HFFc6 (cell line): ENCODE results near the gene ADM5. TPM values are rescaled to one million over a fixed set of nuclear protein-coding genes. Genes with fewer than 3 reads are reported as not detected.

Experiments used
- DNase-seq: peaks from one replicate; pipeline ENCODE4 v3.0.0-alpha.2; 2018
- H3K27ac Mint-ChIP-seq: 2 replicates; pipeline ENCODE4 v1.8.0; 2020; ENCODE audit warnings: mild to moderate bottlenecking, mixed read lengths
- H3K27me3 Mint-ChIP-seq: 2 replicates; pipeline ENCODE4 v1.8.0; 2021; ENCODE audit warnings: mild to moderate bottlenecking, moderate library complexity, mixed read lengths; ENCODE audit not compliant: insufficient read depth
- H3K36me3 Mint-ChIP-seq: 2 replicates; pipeline ENCODE4 v1.8.0; 2021; ENCODE audit warnings: low read depth, mixed read lengths
- H3K4me1 Mint-ChIP-seq: 2 replicates; pipeline ENCODE4 v1.8.0; 2020; ENCODE audit warnings: low read depth, mixed read lengths
- H3K4me3 Mint-ChIP-seq: 2 replicates; pipeline ENCODE4 v1.8.0; 2020; ENCODE audit warnings: mild to moderate bottlenecking, moderate library complexity, mixed read lengths
- H3K9me3 Mint-ChIP-seq: 2 replicates; pipeline ENCODE4 v1.8.0; 2020; ENCODE audit warnings: mild to moderate bottlenecking, mixed read lengths
- total RNA-seq, 6 experiments: library from RNA; stranded (reverse); fragmentation: NEBNext Ultra II Directional; extraction: Animal tissue kit (Norgen Biotek cat#: 25700); gene quantifications; 2 replicates in 1 of 6; 3 replicates in 5 of 6; pipeline ENCODE4 v1.2.3, GENCODE V29; 2021
- TF ChIP-seq, protein P1 (sequence below): fragments of 200-600 bp; sonication (generic); IDR thresholded peaks from 2 replicates; pipeline ENCODE4 v1.5.0; 2021; ENCODE audit warnings: antibody characterized with exemption, mild to moderate bottlenecking

Gene ADM5
- total RNA-seq, 6 experiments from 2014 or later: 0.74 to 0.99 (median 0.87) TPM

DNA sequence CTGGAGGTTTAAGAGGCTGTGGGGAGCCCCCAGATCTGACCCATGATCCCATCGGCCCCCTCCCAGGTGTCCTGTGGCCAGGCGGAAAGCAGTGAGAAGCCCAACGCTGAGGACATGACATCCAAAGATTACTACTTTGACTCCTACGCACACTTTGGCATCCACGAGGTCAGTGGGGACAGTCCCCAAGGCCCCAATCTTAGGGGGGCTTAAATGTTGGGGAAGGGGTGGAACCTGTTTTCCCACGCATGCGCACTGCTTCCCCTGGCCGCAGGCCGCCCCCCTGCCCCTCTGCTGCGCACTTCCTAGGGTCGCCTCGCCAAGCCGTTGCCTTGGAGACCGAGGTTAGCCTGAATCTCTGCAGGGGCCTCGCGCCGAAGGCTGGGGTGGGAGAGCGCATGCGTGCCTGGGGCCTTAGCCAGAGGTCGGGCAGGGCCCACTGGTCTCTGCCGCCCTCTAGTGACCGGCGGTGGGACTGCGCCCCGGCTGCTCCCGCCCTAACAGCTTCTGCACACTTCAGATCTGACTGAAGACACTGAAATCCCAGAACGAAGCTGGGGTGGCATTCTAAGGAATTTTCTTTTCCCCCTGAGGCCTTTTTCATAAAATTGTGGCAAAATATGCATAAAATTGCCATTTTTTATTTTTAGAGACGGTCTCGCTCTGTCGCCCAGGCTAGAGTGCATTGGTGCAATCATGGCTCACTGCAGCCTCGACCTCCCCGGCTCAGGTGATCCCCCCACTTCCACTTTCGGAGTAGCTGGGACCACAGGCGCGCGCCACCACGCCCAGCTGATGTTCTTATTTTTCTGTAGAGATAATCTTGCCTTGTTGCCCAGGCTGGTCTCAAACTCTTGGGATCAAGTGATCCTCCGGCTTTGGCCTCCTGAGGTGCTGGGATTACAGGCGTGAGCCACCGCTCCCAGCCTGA is 8.7 kb upstream of the ADM5 start:
- peak; percentile 61 for DNase-seq
- Mint-ChIP-seq H3K27ac (peak overlapping the region; percentile 52; the same call in 1 of the 2 replicates), H3K9me3 (no peaks in the 10 kb centered on the region), H3K27me3 (peaks cover 9% of the 10 kb centered on the region), H3K4me3 (peak overlapping the region; percentile 17), H3K36me3 (peaks cover 10% of the 10 kb centered on the region; the same call in 1 of the 2 replicates), H3K4me1 (peaks cover 31% of the 10 kb centered on the region)
- TF ChIP-seq, protein P1, sequence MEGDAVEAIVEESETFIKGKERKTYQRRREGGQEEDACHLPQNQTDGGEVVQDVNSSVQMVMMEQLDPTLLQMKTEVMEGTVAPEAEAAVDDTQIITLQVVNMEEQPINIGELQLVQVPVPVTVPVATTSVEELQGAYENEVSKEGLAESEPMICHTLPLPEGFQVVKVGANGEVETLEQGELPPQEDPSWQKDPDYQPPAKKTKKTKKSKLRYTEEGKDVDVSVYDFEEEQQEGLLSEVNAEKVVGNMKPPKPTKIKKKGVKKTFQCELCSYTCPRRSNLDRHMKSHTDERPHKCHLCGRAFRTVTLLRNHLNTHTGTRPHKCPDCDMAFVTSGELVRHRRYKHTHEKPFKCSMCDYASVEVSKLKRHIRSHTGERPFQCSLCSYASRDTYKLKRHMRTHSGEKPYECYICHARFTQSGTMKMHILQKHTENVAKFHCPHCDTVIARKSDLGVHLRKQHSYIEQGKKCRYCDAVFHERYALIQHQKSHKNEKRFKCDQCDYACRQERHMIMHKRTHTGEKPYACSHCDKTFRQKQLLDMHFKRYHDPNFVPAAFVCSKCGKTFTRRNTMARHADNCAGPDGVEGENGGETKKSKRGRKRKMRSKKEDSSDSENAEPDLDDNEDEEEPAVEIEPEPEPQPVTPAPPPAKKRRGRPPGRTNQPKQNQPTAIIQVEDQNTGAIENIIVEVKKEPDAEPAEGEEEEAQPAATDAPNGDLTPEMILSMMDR: peak; percentile 100

DNA sequence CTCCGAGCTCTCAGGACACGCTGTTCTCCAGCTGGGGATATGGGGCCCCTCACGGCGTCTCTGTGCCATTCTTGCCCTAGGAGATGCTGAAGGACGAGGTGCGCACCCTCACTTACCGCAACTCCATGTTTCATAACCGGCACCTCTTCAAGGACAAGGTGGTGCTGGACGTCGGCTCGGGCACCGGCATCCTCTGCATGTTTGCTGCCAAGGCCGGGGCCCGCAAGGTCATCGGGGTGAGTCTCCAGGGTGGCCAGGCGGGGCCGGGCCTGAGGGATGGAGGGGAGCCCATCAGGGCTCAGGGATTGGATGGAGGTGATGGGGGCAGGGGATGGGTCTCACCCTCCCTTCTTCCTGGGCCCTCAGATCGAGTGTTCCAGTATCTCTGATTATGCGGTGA is 7.6 kb upstream of the ADM5 start:
- TF ChIP-seq, protein P1: no peak
- no peak for DNase-seq
- Mint-ChIP-seq H3K27me3 (peaks cover 10% of the 10 kb centered on the region), H3K36me3 (peaks cover 10% of the 10 kb centered on the region; the same call in 1 of the 2 replicates), H3K27ac (no peak overlapping the region), H3K4me1 (peaks cover 21% of the 10 kb centered on the region), H3K9me3 (no peaks in the 10 kb centered on the region), H3K4me3 (no peak overlapping the region)

- TF ChIP-seq, protein P1: no peak
- H3K27ac Mint-ChIP-seq: no peak overlapping the region; the same call in 1 of the 2 replicates
- H3K36me3 Mint-ChIP-seq: peaks cover 10% of the 10 kb centered on the region; the same call in 1 of the 2 replicates
- H3K27me3 Mint-ChIP-seq: peaks cover 7% of the 10 kb centered on the region
- DNase-seq: no peak
- H3K4me1 Mint-ChIP-seq: peaks cover 21% of the 10 kb centered on the region
- H3K4me3 Mint-ChIP-seq: no peak overlapping the region
- H3K9me3 Mint-ChIP-seq: no peaks in the 10 kb centered on the region
Observed at GRCh38 chr19:49682274-49682673, 7.1 kb upstream of the ADM5 start.

DNA sequence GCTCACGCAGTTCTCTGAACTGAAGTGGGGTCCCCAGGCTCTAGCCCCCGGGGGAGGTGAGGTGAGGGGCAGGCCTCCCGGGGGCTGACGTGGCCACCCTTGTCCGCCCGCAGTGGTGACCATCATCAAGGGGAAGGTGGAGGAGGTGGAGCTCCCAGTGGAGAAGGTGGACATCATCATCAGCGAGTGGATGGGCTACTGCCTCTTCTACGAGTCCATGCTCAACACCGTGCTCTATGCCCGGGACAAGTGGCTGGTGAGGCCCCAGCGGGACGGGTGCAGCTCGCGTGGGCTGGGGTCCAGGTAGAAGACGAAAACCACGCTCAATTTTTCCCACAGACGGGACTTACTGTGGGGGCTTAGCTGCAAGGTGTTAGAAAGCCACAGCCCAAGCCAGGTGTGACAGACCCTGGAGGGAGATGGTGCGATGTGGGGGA is 5.6 kb upstream of the ADM5 start:
- peaks cover 7% of the 10 kb centered on the region for H3K27me3 Mint-ChIP-seq
- no peak overlapping the region for H3K4me3 Mint-ChIP-seq
- no peak for DNase-seq
- no peaks in the 10 kb centered on the region for H3K9me3 Mint-ChIP-seq
- H3K4me1 Mint-ChIP-seq: peaks cover 14% of the 10 kb centered on the region
- TF ChIP-seq, protein P1: no peak
- peaks cover 14% of the 10 kb centered on the region for H3K36me3 Mint-ChIP-seq
- no peak overlapping the region for H3K27ac Mint-ChIP-seq

DNA sequence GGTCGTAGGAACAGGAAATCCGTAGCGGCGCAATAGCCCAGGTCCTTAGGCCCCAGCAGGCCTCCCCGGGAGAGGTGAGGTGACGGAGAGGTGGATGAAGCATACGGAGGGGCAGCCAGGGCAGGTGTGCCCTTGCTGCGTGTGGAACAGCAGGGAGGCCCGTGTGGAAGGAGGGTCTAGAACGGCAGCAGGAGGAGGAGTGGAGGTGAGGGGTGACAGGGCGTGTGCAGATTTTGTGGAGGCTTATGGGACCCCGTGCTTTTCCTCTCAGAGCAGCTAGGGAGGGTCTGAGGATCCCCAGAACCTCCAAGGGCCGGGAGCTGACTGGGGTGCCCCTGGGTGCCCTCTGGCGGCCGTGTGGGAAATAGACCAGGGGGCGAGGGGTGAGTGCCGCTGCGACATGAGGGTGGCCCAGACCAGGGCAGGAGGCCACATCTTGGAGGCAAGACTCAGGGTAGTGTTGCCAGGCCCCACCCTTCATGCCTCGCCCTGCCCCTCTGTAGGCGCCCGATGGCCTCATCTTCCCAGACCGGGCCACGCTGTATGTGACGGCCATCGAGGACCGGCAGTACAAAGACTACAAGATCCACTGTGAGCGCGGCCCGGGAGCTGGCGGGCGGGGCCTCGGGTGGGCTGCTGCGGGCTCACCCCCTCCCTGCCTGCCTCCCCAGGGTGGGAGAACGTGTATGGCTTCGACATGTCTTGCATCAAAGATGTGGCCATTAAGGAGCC is 5.0 kb upstream of the ADM5 start:
- no peak for DNase-seq
- TF ChIP-seq, protein P1: peak; percentile 71
- no peak overlapping the region for H3K27ac Mint-ChIP-seq
- H3K27me3 Mint-ChIP-seq: peaks cover 7% of the 10 kb centered on the region
- H3K4me3 Mint-ChIP-seq: no peak overlapping the region
- peaks cover 14% of the 10 kb centered on the region for H3K4me1 Mint-ChIP-seq
- no peaks in the 10 kb centered on the region for H3K9me3 Mint-ChIP-seq
- peaks cover 14% of the 10 kb centered on the region for H3K36me3 Mint-ChIP-seq
